ENCODE results near the gene SARNP. TPM values are rescaled to one million over a fixed set of nuclear protein-coding genes. Genes with fewer than 3 reads are reported as not detected.

Gene SARNP
- total RNA-seq, 1 donor from 2014 or later = 33.1 TPM

- Histone ChIP-seq H3K27ac (peak overlapping the region; percentile 20), H3K4me3 (no peak overlapping the region), H3K4me1 (peaks cover 62% of the 10 kb centered on the region), H3K36me3 (peaks cover 0 to 24% of the 10 kb centered on the region in 2 donors), H3K27me3 (no peaks in the 10 kb centered on the region), H3K9me3 (no peaks in the 10 kb centered on the region)
- TF ChIP-seq POLR2A (IDR thresholded peaks at IDR 0.05) = no peak
- DNase-seq (ENCODE audit: extremely low spot score in 2 of 2) = no peak
- intact Hi-C loops (cut with DNase I) = no loop called here
Observed at GRCh38 chr12:55723516-55724225, 93.9 kb downstream of the SARNP start.

- Histone ChIP-seq H3K4me3 (no peak overlapping the region), H3K9me3 (no peaks in the 10 kb centered on the region), H3K27ac (peak overlapping the region; percentile 20), H3K4me1 (peaks cover 67% of the 10 kb centered on the region), H3K36me3 (peaks cover 0 to 24% of the 10 kb centered on the region in 2 donors), H3K27me3 (no peaks in the 10 kb centered on the region)
- TF ChIP-seq CTCF (IDR thresholded peaks at IDR 0.05) = no peak
- no peak for TF ChIP-seq POLR2AphosphoS5 (IDR thresholded peaks at IDR 0.05; ENCODE audit: insufficient read depth in 1 of 2, low read depth in 1 of 2)
- no peak for TF ChIP-seq POLR2A (IDR thresholded peaks at IDR 0.05)
- intact Hi-C loops (cut with DNase I) = no loop called here
- DNase-seq (ENCODE audit: extremely low spot score in 2 of 2) = no peak
Observed at GRCh38 chr12:55722948-55723347, 94.6 kb downstream of the SARNP start.

- Histone ChIP-seq H3K4me3 (no peak overlapping the region), H3K9me3 (no peaks in the 10 kb centered on the region), H3K36me3 (peaks cover 0 to 24% of the 10 kb centered on the region in 2 donors), H3K4me1 (peaks cover 67% of the 10 kb centered on the region), H3K27ac (peak overlapping the region; percentile 94), H3K27me3 (no peaks in the 10 kb centered on the region)
- TF ChIP-seq POLR2A (IDR thresholded peaks at IDR 0.05) (no peak), CTCF (IDR thresholded peaks at IDR 0.05) (no peak), POLR2AphosphoS5 (IDR thresholded peaks at IDR 0.05; ENCODE audit: insufficient read depth in 1 of 2, low read depth in 1 of 2) (no peak)
- no peak for DNase-seq (ENCODE audit: extremely low spot score in 2 of 2)
- intact Hi-C loops (cut with DNase I) = no loop called here
Observed at GRCh38 chr12:55721601-55722213, 95.8 kb downstream of the SARNP start.

GRCh38 chr12:55720894-55721444 is 96.6 kb downstream of the SARNP start:
- Histone ChIP-seq H3K36me3 (peaks cover 0 to 19% of the 10 kb centered on the region in 2 donors), H3K27ac (peak overlapping the region; percentile 94), H3K4me1 (peaks cover 62% of the 10 kb centered on the region), H3K9me3 (no peaks in the 10 kb centered on the region), H3K4me3 (no peak overlapping the region), H3K27me3 (no peaks in the 10 kb centered on the region)
- peak in 2 of 3 experiments; percentile 13 to 46 for TF ChIP-seq CTCF (IDR thresholded peaks at IDR 0.05)
- TF ChIP-seq POLR2A (IDR thresholded peaks at IDR 0.05) = no peak
- TF ChIP-seq POLR2AphosphoS5 (IDR thresholded peaks at IDR 0.05; ENCODE audit: insufficient read depth in 1 of 2, low read depth in 1 of 2) = peak in 1 of 2 donors; percentile 62
- intact Hi-C loops (cut with DNase I) = no loop called here
- DNase-seq (ENCODE audit: extremely low spot score in 2 of 2) = no peak

- no peak for DNase-seq (ENCODE audit: extremely low spot score in 2 of 2)
- intact Hi-C loops (cut with DNase I) = no loop called here
- Histone ChIP-seq H3K27ac (peak within 1 kb of the TSS; percentile 94), H3K4me1 (peaks cover 60% of the 10 kb centered on the region), H3K9me3 (no peaks in the 10 kb centered on the region), H3K4me3 (no peak within 1 kb of the TSS), H3K27me3 (no peaks in the 10 kb centered on the region), H3K36me3 (peaks cover 0 to 13% of the 10 kb centered on the region in 2 donors)
- no peak for TF ChIP-seq POLR2A (IDR thresholded peaks at IDR 0.05)
- TF ChIP-seq POLR2AphosphoS5 (IDR thresholded peaks at IDR 0.05; ENCODE audit: insufficient read depth in 1 of 2, low read depth in 1 of 2) = peak in 1 of 2 donors; percentile 46
Observed at GRCh38 chr12:55720071-55720564, 97.4 kb downstream of the SARNP start, which contains the start of gene RDH5. TSS of gene RDH5 (plus strand) at chr12:55720393. CDS start at chr12:55721185, 792 bp downstream.
